SK-N-SH (cell line): ENCODE measurements around the gene ZFHX3. TPM values are rescaled to one million over a fixed set of nuclear protein-coding genes. Genes with fewer than 3 reads are reported as not detected.

Experiments
- CTCF ChIA-PET: fragments of 300-600, 350-600 bp; formaldehyde crosslinking; extraction: SDS; loops from one replicate; lab custom pipeline; 2021; lab: Yijun Ruan, JAX
- POLR2A ChIA-PET: fragments of 350-600 bp; sonication (Branson Sonifier 250); formaldehyde crosslinking; extraction: SDS; loops from one replicate; lab custom pipeline; 2020; ENCODE audit warnings: antibody characterized with exemption, inconsistent platforms; lab: Yijun Ruan, JAX
- DNase-seq: peaks from one replicate; pipeline ENCODE4 v3.0.0; 2012
- H2AFZ ChIP-seq: fragments of 200-600 bp; sonication (generic); 2 replicates; pipeline ENCODE4 v1.8.1; 2016; ENCODE audit warnings: antibody characterized with exemption, mild to moderate bottlenecking, low read depth
- H3F3A ChIP-seq: fragments of 200-600 bp; sonication (generic); replicated peaks from 2 replicates; pipeline ENCODE3; 2016; ENCODE audit warnings: antibody characterized with exemption, mild to moderate bottlenecking; ENCODE audit not compliant: insufficient read depth
- H3K27ac ChIP-seq, 2 experiments: fragments of 200-500 bp in 1 of 2; fragments of 200-600 bp in 1 of 2; sonication (Bioruptor generic) in 1 of 2; sonication (generic), shearing (Covaris generic) in 1 of 2; 2 replicates each; pipeline versions ENCODE4 v1.5.1 to v1.6.1; 2014 to 2016; ENCODE audit warnings: low read depth in 2 of 2, inconsistent platforms in 1 of 2, low read length in 1 of 2, mild to moderate bottlenecking in 1 of 2, mixed read lengths in 1 of 2
- H3K27me3 ChIP-seq: fragments of 200-600 bp; sonication (generic), shearing (Covaris generic); 2 replicates; pipeline ENCODE4 v1.6.1; 2016; ENCODE audit warnings: mixed run types; ENCODE audit not compliant: insufficient read depth
- H3K36me3 ChIP-seq, 2 experiments: fragments of 200-500 bp in 1 of 2; fragments of 200-600 bp in 1 of 2; sonication (Bioruptor generic) in 1 of 2; sonication (generic) in 1 of 2; replicated peaks in 1 of 2; 2 replicates each; pipeline versions ENCODE3 to v1.5.1; 2014 to 2016; ENCODE audit warnings: low read length in 1 of 2, mild to moderate bottlenecking in 1 of 2; ENCODE audit not compliant: insufficient read depth in 2 of 2, control insufficient read depth in 1 of 2
- H3K4me1 ChIP-seq, 2 experiments: fragments of 200-500 bp in 1 of 2; fragments of 200-600 bp in 1 of 2; sonication (Bioruptor generic) in 1 of 2; sonication (generic), shearing (Covaris generic) in 1 of 2; 2 replicates each; pipeline versions ENCODE4 v1.5.1 to v1.6.1; 2014 to 2016; ENCODE audit warnings: low read depth in 1 of 2, low read length in 1 of 2, mixed run types in 1 of 2; ENCODE audit not compliant: insufficient read depth in 2 of 2, control insufficient read depth in 1 of 2
- H3K4me2 ChIP-seq: fragments of 200-600 bp; sonication (generic), shearing (Covaris generic); 2 replicates; pipeline ENCODE4 v1.6.1; 2017; ENCODE audit warnings: mixed run types
- H3K4me3 ChIP-seq, 2 experiments: fragments of 200-500 bp in 1 of 2; fragments of 200-600 bp in 1 of 2; sonication (Bioruptor generic) in 1 of 2; sonication (generic), shearing (Covaris generic) in 1 of 2; 2 replicates each; pipeline versions ENCODE4 v1.5.1 to v1.8.1; 2014 to 2016; ENCODE audit warnings: low read depth in 2 of 2, inconsistent platforms in 1 of 2, low read length in 1 of 2, mild to moderate bottlenecking in 1 of 2, mixed read lengths in 1 of 2, moderate library complexity in 1 of 2
- H3K79me2 ChIP-seq: fragments of 200-600 bp; sonication (generic); 2 replicates; pipeline ENCODE4 v1.8.1; 2017; ENCODE audit warnings: mild to moderate bottlenecking; ENCODE audit not compliant: insufficient read depth
- H3K9ac ChIP-seq: fragments of 200-600 bp; sonication (generic); 2 replicates; pipeline ENCODE4 v1.6.1; 2017; ENCODE audit warnings: mixed run types
- H3K9me2 ChIP-seq: fragments of 200-600 bp; sonication (generic); 2 replicates; pipeline ENCODE4 v1.6.1; 2017; ENCODE audit warnings: mixed run types
- H3K9me3 ChIP-seq: fragments of 200-600 bp; sonication (generic); 2 replicates; pipeline ENCODE4 v1.6.1; 2017; ENCODE audit warnings: mixed run types, mild to moderate bottlenecking, moderate library complexity
- H4K20me1 ChIP-seq: fragments of 200-600 bp; sonication (generic); 2 replicates; pipeline ENCODE4 v1.6.1; 2017; ENCODE audit warnings: mild to moderate bottlenecking, mixed run types; ENCODE audit not compliant: insufficient read depth
- CTCF ChIP-seq: fragments of 200-600 bp; sonication (generic); IDR thresholded peaks from 2 replicates; pipeline ENCODE4 v1.6.1; 2017; ENCODE audit warnings: antibody characterized with exemption, mild to moderate bottlenecking, moderate library complexity
- EZH2phosphoT487 ChIP-seq: fragments of 200-600 bp; sonication (generic); IDR thresholded peaks from 2 replicates; pipeline ENCODE4 v1.6.1; 2017; ENCODE audit warnings: low read depth, mixed run types, mild to moderate bottlenecking, antibody characterized with exemption, moderate library complexity, borderline replicate concordance
- PBX3 ChIP-seq: IDR thresholded peaks from 2 replicates; pipeline ENCODE4; 2012
- RXRA ChIP-seq: IDR thresholded peaks from 2 replicates; pipeline ENCODE4 v1.4.0; 2012; ENCODE audit warnings: low read depth, mild to moderate bottlenecking, borderline replicate concordance
- SIN3A ChIP-seq: IDR thresholded peaks from 2 replicates; pipeline ENCODE4 v1.6.1; 2012; ENCODE audit warnings: low read depth, mild to moderate bottlenecking, low read length, moderate library complexity, borderline replicate concordance
- TAF1 ChIP-seq: IDR thresholded peaks from 2 replicates; pipeline ENCODE4 v1.6.1; 2012; ENCODE audit warnings: low read depth, mild to moderate bottlenecking, low read length, moderate library complexity, borderline replicate concordance
- USF1 ChIP-seq: IDR thresholded peaks from 2 replicates; pipeline ENCODE4 v1.4.0; 2012; ENCODE audit warnings: low read depth, borderline replicate concordance
- ZBTB33 ChIP-seq: IDR thresholded peaks from 2 replicates; pipeline ENCODE4 v1.4.0; 2012; ENCODE audit warnings: low read depth, borderline replicate concordance
- WGBS: methylation state at CpG from one replicate; pipeline ENCODE4 v1.1.6; 2017; ENCODE audit warnings: low lambda C conversion rate; 5-methylcytosine and 5-hydroxymethylcytosine counted together
- polyA plus RNA-seq, 3 experiments: library from polyadenylated mRNA; depleted of rRNA; stranded (reverse); fragments of >200 nt; gene quantifications; 2 replicates each; pipeline ENCODE4 v1.2.3, GENCODE V29; 2012
- TF ChIP-seq, protein P1 (sequence below): IDR thresholded peaks from 2 replicates; pipeline ENCODE4 v1.6.1; 2012; ENCODE audit warnings: mild to moderate bottlenecking, low read depth, low read length, moderate library complexity

Gene ZFHX3
- polyA plus RNA-seq, 1 of the 3 experiments (the other 2 are of a cell fraction): 2.0 TPM

DNA sequence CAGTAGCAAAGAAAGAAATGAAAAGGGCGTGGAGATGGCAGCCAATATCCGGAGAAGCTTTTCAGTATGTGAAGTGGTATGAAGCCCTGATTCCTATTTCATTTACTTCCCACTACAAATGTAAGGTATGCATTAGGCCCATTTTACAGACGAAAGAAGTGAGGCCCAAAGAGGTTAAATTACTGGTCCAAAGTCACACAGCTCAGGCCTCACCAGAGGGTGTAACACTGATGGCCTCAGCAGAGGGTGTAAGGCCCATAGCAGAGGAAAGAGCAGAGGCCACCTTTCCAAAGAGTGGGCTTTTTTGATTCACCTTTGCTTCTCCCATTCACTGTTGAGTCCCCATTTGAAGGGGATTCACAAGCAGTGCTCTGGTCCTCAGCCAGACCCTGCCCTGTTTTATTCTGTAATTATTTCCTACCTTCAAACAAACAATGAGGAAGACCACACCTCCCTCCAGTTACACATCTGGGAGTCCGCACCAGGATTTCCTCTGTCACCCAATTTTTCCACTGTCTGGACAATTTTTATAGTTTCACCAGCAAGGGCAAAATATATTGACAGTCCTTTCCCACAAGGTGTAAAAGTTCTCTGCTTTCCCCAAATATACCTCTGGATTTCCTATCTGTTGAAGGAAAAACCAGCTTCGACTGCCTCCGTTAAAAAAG, 7.1 kb downstream of the ZFHX3 start:
- Histone ChIP-seq H3K4me2 (no peak overlapping the region), H4K20me1 (peaks cover 60% of the 10 kb centered on the region), H2AFZ (no peak overlapping the region), H3K79me2 (peaks cover 99% of the 10 kb centered on the region), H3K4me1 (peaks cover 47 to 48% of the 10 kb centered on the region in 2 experiments; a peak in 3 of 4 replicates), H3K9ac (no peak overlapping the region), H3K36me3 (no peaks in the 10 kb centered on the region), H3K9me3 (no peaks in the 10 kb centered on the region), H3K4me3 (no peak overlapping the region), H3F3A (no peaks in the 10 kb centered on the region), H3K27me3 (no peaks in the 10 kb centered on the region), H3K27ac (no peak overlapping the region), H3K9me2 (no peaks in the 10 kb centered on the region)
- no peak for DNase-seq
- 95% methylated on average over 6 of the region's 6 CpGs for WGBS
- ChIA-PET CTCF (no interaction called here), POLR2A (no interaction called here)
- TF ChIP-seq CTCF (no peak), ZBTB33 (no peak), PBX3 (no peak), SIN3A (no peak), USF1 (no peak), EZH2phosphoT487 (no peak), RXRA (no peak), TAF1 (no peak)
- TF ChIP-seq, protein P1, sequence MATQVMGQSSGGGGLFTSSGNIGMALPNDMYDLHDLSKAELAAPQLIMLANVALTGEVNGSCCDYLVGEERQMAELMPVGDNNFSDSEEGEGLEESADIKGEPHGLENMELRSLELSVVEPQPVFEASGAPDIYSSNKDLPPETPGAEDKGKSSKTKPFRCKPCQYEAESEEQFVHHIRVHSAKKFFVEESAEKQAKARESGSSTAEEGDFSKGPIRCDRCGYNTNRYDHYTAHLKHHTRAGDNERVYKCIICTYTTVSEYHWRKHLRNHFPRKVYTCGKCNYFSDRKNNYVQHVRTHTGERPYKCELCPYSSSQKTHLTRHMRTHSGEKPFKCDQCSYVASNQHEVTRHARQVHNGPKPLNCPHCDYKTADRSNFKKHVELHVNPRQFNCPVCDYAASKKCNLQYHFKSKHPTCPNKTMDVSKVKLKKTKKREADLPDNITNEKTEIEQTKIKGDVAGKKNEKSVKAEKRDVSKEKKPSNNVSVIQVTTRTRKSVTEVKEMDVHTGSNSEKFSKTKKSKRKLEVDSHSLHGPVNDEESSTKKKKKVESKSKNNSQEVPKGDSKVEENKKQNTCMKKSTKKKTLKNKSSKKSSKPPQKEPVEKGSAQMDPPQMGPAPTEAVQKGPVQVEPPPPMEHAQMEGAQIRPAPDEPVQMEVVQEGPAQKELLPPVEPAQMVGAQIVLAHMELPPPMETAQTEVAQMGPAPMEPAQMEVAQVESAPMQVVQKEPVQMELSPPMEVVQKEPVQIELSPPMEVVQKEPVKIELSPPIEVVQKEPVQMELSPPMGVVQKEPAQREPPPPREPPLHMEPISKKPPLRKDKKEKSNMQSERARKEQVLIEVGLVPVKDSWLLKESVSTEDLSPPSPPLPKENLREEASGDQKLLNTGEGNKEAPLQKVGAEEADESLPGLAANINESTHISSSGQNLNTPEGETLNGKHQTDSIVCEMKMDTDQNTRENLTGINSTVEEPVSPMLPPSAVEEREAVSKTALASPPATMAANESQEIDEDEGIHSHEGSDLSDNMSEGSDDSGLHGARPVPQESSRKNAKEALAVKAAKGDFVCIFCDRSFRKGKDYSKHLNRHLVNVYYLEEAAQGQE: no peak
